OCI-LY7 (cell line): ENCODE results near the gene ABCC8.

ENCODE experiments used
- EZH2phosphoT487 ChIP-seq: fragments of 200-600 bp; sonication (generic); IDR thresholded peaks from 2 replicates; pipeline ENCODE4 v1.6.1; 2018; ENCODE audit warnings: low read depth, borderline replicate concordance, mild to moderate bottlenecking, mixed run types, antibody characterized with exemption, low read length, moderate library complexity, mixed read lengths
- TF ChIP-seq, protein P1 (sequence below): fragments of 200-600 bp; sonication (generic); conservative IDR thresholded peaks from 2 replicates; pipeline ENCODE4 v1.5.1; 2014; ENCODE audit warnings: mild to moderate bottlenecking, antibody characterized with exemption, low read length, moderate library complexity, mixed read lengths

DNA sequence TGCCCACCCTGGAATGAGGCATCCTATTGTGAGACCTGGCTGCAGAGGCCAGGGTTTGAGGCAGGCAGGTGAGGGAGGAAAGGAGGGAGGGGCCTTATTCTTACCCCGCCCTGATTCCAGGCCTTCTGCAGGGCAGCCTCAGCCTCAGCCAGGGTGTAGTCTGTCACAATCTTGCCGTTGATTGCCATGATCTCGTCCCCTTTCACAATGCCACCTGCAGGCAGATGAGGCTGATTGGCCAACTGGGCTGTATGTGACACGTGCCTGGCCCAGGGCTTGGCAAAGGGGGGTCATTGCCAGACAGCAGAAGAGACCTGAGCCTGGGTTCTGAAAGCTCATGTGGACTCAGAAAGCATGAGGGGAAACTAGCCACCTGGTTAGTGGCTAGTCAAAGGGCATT is 21.4 kb upstream of the ABCC8 start:
- TF ChIP-seq EZH2phosphoT487, result no peak
- TF ChIP-seq, protein P1, sequence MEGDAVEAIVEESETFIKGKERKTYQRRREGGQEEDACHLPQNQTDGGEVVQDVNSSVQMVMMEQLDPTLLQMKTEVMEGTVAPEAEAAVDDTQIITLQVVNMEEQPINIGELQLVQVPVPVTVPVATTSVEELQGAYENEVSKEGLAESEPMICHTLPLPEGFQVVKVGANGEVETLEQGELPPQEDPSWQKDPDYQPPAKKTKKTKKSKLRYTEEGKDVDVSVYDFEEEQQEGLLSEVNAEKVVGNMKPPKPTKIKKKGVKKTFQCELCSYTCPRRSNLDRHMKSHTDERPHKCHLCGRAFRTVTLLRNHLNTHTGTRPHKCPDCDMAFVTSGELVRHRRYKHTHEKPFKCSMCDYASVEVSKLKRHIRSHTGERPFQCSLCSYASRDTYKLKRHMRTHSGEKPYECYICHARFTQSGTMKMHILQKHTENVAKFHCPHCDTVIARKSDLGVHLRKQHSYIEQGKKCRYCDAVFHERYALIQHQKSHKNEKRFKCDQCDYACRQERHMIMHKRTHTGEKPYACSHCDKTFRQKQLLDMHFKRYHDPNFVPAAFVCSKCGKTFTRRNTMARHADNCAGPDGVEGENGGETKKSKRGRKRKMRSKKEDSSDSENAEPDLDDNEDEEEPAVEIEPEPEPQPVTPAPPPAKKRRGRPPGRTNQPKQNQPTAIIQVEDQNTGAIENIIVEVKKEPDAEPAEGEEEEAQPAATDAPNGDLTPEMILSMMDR, result no peak
